Tongue (tissue), 2 donors: ENCODE data around the gene ATP6V0D1. TPM values are rescaled to one million over a fixed set of nuclear protein-coding genes. Genes with fewer than 3 reads are reported as not detected.
A peak's percentile ranks its signal among the peaks of the same experiment; 100 is the strongest.

Source experiments
- DNase-seq: peaks from one replicate; pipeline ENCODE4 v3.0.0-alpha.2; 2015
- total RNA-seq: library from RNA; depleted of rRNA; stranded (reverse); fragments of >200 nt; gene quantifications from one replicate; pipeline ENCODE4 v1.2.3, GENCODE V29; 2014

ATP6V0D1 gene
- total RNA-seq, 1 donor from 2014 or later, result 90.3 TPM

GRCh38 chr16:67445441-67445912 is 35.5 kb downstream of the ATP6V0D1 start:
- DNase-seq, result no peak

- DNase-seq, result no peak
Observed at GRCh38 chr16:67445126-67445426, 35.9 kb downstream of the ATP6V0D1 start.

DNA sequence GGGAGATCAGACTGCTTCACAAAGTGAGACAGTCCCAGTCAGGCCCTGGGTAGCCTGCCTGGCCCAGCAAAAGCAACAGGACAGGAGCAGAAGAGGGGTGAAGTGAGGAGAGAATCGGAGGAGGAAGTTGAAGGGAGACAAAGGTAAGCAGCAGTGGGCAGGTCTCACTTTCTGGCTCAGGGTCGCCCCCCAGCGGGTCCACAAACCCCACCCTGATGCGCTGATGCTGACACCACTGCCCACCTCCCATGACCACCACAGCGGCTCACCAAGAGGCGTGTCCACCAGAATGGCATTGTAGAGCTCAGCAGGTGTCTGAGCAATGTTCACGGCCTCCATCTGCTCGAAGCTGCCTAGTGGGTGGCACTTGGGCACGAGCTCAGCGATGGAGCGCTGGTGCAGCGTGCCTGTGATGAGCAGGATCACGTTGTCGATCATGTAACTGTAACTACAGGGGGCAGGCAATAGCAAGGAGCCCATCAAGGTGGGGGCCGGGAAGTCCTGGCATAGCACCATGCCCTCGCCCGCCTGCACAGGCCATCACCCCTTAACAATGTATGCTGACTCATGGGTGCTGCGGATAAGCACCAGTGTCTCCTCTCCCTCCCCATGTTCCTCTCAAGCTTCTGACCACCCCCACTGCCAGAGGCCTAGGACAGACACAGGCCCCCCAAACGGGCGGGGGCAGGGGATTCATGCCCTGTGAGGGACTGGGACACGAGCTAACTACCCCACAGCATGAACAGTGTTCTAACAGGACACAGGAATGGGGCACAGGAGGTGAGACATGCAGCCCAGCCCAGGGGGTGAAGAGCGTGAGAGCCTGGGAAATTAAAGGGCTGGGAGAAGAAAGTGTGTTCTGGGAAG is 36.5 kb downstream of the ATP6V0D1 start:
- DNase-seq, result no peak

DNA sequence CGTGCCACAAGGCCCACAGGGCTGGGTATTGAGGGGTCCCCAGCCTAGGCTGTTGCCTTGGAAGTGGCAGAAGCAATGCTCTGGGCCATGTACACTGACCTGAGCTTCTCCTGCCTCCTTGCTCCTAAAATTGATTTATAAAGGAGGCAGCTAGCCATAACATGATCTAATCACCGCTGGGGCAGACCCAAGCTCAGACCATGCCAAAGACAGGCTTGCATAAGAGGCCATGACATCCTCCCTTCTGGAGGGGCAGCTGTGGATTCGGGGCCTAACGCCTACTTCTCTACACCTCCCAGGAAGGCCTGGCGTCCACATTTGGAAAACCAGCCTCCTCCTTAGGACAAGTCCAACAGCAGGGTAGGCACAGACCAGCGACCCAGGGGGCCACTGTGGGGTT is 37.7 kb downstream of the ATP6V0D1 start:
- DNase-seq, result peak; percentile 57

DNA sequence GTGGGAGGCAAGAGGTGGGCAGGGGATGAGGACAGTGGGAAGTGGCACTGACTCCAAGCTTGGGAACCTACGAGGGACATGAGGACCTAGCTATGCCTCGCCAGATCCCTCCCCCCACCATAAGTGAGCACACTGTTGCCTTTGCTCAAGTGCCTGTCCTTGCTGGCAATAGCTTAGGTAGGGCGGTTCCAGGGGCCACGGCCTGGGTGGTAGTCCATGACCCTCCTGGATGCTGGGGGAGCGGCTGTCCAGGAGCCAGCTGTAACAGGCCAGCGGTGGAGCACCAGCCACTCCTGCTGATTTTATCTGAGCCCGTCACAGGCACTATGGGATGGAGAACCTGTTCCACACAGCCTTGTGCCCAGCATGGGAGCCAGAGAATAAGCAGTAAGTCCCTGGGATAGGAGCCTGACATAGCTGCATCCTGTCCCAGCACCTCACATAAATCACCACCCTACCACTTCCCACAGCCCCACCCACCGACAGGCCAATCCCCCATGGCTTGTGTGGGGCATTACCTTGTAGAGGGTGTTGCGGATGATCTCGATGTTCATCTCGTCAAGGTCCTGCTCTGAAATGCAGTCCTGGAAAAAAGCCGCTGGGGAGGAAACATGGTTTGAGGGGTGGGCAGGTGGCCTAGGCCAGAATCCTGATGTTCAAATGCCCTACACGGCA is 38.2 kb downstream of the ATP6V0D1 start:
- DNase-seq, result no peak

DNA sequence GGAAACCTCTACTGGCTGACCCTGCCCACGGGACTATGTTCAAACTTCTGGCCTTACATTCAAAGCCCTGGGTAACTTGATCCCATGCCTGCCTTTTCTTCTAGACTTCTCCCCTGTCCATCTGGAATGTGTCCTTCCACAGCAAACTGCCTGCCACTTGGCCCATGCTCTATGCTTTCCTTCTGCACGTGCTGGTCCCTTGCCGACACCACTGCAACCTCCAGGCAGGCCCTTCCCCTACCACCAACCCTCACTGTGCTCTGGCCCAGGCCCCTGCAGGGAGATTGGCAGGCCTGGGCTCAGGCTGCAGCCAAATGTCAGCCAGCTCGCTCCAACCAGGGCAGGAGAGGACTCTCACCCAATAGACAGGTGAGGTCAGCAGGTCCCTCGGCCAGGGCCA is 39.0 kb downstream of the ATP6V0D1 start:
- peak; percentile 88 for DNase-seq

GRCh38 chr16:67441271-67441753 is 39.6 kb downstream of the ATP6V0D1 start:
- peak; percentile 92 for DNase-seq

- no peak for DNase-seq
Observed at GRCh38 chr16:67438824-67439393, 42.0 kb downstream of the ATP6V0D1 start.

GRCh38 chr16:67438098-67438791 is 42.7 kb downstream of the ATP6V0D1 start:
- DNase-seq, result no peak

GRCh38 chr16:67437513-67437912 is 43.4 kb downstream of the ATP6V0D1 start:
- no peak for DNase-seq

DNA sequence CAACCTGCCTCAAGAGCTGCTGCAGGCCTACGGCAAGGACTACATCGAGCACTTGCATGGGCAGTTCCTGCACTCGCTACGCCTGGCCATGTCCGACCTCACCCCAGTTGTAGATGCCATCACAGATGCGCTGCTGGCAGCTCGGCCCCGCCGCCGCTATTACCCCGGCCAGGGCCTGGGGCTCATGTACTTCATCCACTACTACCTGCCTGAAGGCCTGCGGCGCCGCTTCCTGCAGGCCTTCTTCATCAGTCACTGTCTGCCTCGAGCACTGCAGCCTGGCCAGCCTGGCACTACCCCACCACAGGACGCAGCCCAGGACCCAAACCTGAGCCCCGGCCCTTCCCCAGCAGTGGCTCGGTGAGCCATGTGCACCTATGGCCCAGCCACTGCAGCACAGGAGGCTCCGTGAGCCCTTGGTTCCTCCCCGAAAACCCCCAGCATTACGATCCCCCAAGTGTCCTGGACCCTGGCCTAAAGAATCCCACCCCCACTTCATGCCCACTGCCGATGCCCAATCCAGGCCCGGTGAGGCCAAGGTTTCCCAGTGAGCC is 44.2 kb downstream of the ATP6V0D1 start:
- DNase-seq, result no peak

- DNase-seq, result no peak
Observed at GRCh38 chr16:67435758-67436164, 45.2 kb downstream of the ATP6V0D1 start.

DNA sequence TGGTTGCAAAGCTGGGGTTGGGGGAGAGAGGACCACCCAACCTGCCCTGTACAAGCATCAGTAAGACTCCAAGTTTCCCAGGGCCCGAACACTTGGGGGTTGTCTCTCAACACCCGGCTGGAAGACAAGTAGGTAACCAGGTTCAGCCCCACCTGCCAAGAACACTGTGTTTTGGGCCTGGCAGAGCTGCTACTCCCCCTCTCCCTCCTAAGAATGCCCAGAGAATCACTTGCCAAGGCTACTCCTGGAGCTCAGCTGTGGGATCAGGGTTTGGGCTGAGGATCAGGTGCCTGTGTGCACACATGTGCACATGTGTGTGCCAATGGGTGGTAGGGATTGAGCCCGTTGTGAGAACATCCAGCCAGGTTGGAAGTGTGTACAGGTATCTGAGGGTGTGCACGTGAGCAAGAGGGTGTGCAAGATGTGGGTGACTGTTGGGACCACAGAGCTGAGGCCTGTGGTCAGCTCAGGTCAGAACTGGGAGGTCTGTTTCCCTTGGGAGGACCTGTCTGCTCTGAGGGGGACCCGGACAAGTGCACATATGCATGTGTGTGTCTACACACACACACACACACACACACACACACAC is 47.7 kb downstream of the ATP6V0D1 start:
- DNase-seq, result no peak

GRCh38 chr16:67432506-67432890 is 48.5 kb downstream of the ATP6V0D1 start:
- no peak for DNase-seq

- DNase-seq, result no peak
Observed at GRCh38 chr16:67431775-67432505, 49.0 kb downstream of the ATP6V0D1 start.

GRCh38 chr16:67430977-67431774 is 49.8 kb downstream of the ATP6V0D1 start, which contains the start of gene HSD11B2:
Gene HSD11B2, plus strand, starts transcription at chr16:67431121. Its CDS starts 128 bp downstream, at chr16:67431249.
- DNase-seq, result peak; percentile 78

DNA sequence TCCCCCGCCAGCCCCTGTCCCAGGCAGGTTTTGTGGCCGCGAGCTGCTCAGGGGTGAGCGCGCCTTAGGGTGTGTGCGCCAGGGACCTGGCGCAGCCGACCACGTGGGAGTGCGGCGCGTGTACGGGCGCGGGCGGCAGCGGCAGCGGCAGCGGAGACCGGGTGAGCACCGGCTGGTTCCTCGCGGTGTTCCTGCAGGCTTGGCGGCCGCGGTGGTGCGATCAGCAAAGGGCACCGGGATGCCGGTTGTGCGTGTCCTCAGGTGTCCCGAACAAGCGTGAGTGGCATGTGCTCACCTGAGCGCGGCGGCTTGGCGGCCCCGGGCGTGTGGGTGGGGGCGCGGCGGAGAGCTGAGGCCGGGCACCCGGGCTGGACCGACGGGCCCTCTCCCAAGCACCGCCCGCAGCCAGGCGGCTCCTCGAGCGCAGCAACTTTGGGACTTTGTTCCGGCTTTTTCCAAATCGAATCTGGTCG is 50.4 kb downstream of the ATP6V0D1 start:
- no peak for DNase-seq

GRCh38 chr16:67429799-67430503 is 51.0 kb downstream of the ATP6V0D1 start:
- no peak for DNase-seq
